ENCODE data around the gene SLC16A2.
"Not testable (repeated sequence)": the region's sequence is repeated elsewhere in the genome, so short reads cannot be mapped to it uniquely, and the experiment has no call there.

SLC16A2 gene

GRCh38 chrX:74448669-74449068 is 27.4 kb downstream of the SLC16A2 start:
- no peak for DNase-seq

GRCh38 chrX:74449322-74449936 is 28.1 kb downstream of the SLC16A2 start:
- peak; percentile 18 to 43 for DNase-seq

GRCh38 chrX:74449937-74450330 is 28.6 kb downstream of the SLC16A2 start:
- no peak for DNase-seq

DNA sequence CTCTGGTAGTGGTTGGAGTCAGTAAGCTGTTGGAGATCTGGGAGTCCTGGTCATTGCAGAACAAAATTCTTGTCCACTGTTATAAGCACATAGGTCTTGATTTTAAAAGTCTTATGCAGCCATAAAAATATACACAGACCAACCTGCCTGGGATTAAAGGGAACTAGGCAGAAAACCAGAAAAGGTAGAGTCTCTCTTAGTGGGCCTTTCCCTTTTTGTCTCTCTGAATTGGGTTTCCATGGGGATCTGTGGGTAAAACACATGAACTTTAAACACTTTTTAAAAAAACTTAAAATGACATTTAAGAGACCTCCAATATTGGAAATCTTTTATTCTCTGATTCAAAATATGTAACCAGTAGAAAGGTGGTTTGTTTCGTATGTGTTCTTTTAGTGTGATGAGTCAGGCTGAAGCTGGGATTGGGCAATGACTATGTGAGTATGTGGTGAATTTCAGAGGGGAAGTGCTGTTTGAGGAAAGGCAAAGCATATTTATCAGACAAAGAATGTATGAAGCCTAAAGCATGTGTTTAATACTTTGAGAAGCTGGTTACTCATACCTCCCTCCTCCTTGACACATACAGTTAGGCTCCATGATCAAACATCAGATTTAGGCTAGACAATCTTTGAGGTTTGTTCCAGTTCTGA is 29.6 kb downstream of the SLC16A2 start:
- DNase-seq: peak in 1 of 2 experiments; percentile 14

DNA sequence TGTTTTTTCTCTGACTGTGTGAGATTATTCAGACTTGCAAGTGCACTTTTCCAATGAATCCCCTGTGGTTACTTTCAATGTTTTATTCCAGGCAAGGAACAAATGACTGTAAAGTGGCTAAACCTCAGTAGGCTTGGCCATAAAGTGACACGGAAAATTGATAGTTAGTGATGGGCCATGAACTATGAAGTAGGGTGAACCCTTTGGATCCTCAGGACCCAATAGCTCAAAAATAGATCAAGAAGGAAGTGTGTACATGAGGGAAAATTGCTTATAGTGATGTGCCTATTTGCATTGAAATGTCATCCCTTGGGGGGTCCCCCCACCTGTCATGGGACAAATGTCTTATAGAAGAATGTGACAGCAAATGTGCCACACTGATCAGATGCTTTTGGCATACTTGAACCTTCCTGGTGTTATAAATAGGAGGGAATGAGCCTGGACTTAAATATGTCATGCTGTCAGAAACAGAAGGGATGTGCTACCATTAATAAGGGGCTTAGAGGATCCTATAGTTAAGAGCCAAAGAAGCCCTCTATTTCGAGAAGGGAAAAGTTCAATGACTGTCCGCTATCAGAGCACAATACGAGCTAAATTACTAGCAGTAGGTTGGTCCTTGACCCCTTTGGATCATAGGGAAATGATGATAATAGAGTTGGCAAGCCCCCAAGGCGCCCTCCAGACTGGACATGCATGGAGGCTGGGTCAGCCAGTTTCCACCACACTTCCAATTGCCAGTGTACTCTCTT is 30.3 kb downstream of the SLC16A2 start:
- DNase-seq: peak in 1 of 2 experiments; percentile 6

DNA sequence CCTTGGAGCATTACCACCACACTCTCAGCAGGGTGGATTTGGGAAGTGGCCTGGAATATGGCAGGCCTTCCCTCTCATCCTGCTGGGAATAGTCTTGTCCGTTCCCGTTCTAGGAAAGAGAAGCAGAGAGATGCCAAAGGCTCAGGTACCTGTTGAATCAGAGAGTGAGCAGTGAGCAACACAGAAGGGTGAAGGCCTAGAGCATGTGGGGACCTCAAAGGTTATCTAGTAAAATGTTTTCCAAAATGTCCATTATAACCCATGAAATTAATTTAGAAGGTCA is 30.8 kb downstream of the SLC16A2 start:
- no peak for DNase-seq

DNA sequence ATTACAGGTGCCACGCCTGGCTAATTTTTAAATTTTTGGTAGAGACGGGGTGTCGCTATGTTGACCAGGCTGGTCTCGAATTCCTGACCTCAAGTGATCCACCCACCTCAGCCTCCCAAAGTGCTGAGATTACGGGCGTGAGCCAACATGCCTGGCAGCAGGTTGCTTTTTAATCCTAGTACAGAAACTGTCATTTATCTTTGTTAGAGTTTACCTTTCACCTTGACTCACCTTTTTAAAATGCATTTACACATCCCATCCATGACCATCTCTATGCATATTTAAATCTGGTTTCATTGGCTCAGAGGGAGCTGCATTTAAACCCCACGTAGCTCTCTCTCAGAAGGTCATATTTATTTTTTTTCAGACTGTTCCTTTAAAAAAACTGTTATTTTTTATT is 31.9 kb downstream of the SLC16A2 start:
- DNase-seq: no peak

GRCh38 chrX:74454233-74454632 is 32.9 kb downstream of the SLC16A2 start:
- DNase-seq: not testable (repeated sequence)

DNA sequence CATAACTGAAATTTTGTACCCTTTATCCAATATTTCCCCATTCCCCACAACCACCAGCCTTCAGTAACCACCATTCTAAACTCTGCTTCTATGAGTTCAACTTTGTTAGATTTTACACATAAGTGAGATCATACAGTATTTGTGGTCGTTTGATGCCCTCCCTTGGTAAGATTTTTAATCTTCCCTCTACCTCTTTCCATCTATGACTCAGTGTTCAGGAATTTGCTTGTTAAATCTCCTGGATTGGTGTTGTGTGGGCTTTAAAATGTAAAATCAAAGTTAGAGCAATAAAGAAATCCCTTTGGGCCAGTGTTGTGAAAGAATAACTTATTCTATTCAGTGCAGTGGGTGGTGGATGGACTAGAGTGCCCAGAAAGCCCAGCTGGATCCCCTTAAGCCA is 37.4 kb downstream of the SLC16A2 start:
- DNase-seq: no peak

DNA sequence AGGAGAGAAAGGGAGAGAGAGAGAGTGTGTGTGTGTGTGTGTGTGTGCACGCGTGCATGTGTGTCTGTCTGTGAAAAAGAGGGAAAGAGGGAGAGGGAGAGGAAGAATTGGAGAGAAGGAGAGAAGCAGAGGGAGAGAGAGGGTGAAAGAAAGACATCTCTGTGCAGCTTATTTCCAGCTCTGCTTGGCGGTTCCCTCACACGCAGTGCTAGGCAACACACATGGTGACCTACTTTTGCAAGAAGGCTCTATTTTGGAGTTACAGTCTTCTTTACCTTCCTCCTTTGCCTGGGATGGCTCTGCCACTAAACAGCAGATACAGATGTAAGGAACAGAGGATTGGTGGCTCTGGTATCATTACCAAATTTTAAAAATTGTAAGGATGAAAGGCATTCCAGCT is 40.1 kb downstream of the SLC16A2 start:
- DNase-seq: no peak

- no peak for DNase-seq
Observed at GRCh38 chrX:74464722-74465121, 43.4 kb downstream of the SLC16A2 start.

GRCh38 chrX:74465424-74465823 is 44.1 kb downstream of the SLC16A2 start:
- no peak for DNase-seq

GRCh38 chrX:74467656-74468055 is 46.4 kb downstream of the SLC16A2 start:
- DNase-seq: no peak

DNA sequence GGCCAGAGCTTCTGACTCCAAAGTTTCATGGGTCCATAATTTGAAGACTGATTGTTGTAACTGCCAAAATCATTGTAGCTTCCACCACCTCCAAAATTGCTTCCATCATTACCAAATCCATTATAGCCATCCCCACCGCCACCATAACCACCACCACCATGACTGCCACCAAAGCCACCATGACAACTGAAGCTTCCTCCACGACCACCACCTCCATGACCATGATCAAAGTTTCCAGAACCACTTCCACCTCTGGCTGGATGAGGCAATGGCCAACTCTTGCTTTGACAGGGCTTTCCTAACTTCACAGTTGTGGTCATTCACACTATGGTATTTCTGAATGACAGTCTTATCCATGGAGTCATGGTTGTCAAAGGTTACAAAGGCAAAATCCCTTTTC is 51.8 kb downstream of the SLC16A2 start:
- DNase-seq: not testable (repeated sequence)

DNA sequence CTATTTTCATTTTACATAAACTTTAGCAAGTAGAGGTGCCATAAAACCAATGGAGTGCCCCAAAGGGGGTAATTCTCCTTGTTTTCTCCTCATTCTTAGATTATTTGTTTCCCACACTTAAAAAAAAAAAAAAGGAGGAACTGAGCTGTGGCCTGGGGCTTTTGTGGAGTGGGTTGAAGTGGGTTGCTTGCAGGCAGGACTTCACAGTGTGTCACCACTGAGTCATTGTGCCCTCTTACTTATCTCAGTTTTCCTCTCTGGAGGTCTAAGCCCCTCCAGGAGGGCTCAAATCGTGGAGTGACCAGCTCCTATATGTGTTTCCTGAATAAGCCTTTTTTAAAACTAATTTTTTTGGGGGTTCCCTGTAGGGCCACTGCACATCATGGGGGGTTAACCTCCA is 69.0 kb downstream of the SLC16A2 start:
- no peak for DNase-seq

DNA sequence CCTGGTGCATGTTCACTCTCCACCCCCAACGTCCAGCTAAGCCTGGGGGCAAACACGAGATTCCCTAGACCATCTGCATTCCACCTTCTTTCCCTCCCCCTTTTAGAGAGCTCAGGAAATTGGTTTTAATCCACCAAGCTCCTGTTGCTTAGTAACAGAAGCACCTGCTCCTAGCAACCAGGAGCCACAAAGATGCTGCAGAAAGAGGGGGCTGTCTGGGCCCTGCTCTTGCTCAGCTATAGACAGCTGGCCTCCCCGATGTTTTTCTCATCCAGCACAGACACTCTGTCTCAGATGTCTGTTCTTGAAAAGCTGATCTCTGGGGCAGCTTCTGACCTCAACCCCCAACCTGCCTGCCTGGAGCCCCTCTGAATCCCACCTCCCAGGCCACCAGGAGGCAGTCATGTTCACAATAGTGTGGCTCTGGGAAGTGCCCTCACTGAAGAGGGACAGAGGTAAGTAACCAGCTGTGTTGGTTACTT is 71.5 kb downstream of the SLC16A2 start:
- peak; percentile 25 to 43 for DNase-seq

GRCh38 chrX:74493806-74494205 is 72.5 kb downstream of the SLC16A2 start:
- no peak for DNase-seq

DNA sequence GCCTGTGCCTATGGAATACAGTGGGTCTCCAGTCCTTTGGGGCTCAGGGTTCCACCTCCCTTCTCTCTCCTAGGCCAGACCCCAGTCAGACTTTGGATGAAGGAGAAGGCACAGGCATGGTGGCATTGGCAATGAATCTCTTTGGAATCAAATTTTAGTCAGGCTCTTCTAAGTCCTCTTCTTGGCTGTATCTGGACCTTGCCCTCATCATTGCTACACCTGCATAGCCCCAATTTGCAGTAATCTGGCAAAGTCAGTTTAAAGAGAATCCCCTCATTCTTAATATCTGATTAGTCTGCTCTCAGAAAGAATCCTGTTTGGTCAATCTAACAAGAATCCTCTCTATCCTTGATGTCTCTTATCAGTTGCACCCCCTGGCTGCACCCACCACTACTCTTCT is 77.6 kb downstream of the SLC16A2 start:
- no peak for DNase-seq

- DNase-seq: no peak
Observed at GRCh38 chrX:74500067-74500466, 78.8 kb downstream of the SLC16A2 start.

- no peak for DNase-seq
Observed at GRCh38 chrX:74500555-74500954, 79.3 kb downstream of the SLC16A2 start.

GRCh38 chrX:74505437-74505836 is 84.1 kb downstream of the SLC16A2 start:
- DNase-seq: no peak

- DNase-seq: no peak
Observed at GRCh38 chrX:74506317-74507115, 85.2 kb downstream of the SLC16A2 start.

DNA sequence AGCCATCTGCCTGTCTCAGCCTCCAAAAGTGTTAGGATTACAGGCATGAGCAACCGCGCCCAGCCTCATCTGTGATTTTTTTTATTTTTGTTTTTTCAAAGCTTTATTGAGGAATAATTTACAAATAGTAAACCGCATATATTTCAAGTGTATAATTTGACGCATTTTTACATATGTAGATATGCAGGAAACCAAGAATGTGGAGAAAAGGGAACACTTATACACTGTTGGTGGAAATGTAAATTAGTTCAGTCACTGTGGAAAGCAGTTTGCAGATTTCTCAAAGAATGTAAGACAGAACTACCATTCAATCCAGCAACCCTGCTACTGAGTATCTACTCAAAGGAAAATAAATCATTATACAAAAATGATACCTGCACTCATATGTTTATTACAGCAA is 85.9 kb downstream of the SLC16A2 start:
- DNase-seq: no peak

All from activated CD4-positive, alpha-beta T cell treated with anti-CD3 and anti-CD28 coated beads, Interleukin-2, amount 50 U/mL, for 48 hours (primary cell).